ENCODE results near the gene SH3GL3. TPM values are rescaled to one million over a fixed set of nuclear protein-coding genes. Genes with fewer than 3 reads are reported as not detected.

SH3GL3 gene
- total RNA-seq, 1 experiment from 2014 or later, result not detected

GRCh38 chr15:83610132-83610531 is 163.0 kb downstream of the SH3GL3 start:
- TF ChIP-seq, protein P1, sequence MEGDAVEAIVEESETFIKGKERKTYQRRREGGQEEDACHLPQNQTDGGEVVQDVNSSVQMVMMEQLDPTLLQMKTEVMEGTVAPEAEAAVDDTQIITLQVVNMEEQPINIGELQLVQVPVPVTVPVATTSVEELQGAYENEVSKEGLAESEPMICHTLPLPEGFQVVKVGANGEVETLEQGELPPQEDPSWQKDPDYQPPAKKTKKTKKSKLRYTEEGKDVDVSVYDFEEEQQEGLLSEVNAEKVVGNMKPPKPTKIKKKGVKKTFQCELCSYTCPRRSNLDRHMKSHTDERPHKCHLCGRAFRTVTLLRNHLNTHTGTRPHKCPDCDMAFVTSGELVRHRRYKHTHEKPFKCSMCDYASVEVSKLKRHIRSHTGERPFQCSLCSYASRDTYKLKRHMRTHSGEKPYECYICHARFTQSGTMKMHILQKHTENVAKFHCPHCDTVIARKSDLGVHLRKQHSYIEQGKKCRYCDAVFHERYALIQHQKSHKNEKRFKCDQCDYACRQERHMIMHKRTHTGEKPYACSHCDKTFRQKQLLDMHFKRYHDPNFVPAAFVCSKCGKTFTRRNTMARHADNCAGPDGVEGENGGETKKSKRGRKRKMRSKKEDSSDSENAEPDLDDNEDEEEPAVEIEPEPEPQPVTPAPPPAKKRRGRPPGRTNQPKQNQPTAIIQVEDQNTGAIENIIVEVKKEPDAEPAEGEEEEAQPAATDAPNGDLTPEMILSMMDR (IDR thresholded peaks at IDR 0.05; ENCODE audit: insufficient read depth in 1 of 2, low read depth in 1 of 2, low read length in 1 of 2, severe bottlenecking in 1 of 2, unreplicated experiment in 1 of 2), result no peak
- intact Hi-C loops (cut with micrococcal nuclease; ENCODE audit: unreplicated experiment), result no loop called here
- CTCF ChIA-PET, result no interaction called here

DNA sequence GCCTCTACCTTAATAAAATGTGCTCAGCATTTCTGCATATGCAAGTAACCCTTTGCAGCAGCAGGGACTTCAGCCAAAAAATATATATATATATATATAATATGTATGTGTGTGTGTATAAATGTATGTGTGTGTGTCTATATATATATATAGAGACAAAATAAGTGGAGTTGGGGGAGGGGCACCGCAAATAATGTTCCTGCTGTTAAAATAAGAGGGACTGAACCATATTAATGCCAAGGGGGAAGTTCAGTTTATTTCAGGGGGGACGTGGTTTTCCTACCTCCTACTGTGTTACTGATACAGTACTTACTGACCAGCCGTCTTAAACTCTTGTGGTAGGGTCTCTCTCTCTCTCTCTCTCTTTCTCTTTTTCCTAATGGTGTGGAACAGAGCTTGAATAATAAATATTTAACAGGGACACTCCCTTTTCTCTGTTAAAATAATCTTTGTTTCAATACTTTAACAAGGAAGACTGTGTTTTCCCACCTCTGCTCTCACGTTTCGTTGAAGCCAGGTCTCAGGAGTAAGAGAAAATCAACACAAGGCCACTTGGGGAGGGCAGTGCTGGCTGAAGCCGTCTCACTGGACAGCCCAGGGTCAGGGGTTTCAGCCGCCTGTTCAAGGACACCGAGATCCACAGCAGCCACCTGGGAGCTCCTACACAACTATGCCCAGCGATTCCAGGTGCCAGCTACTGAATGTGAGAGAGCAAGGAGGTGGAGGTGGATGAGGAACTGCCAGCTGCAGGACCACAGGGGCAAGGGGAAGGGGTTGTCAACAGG is 164.0 kb downstream of the SH3GL3 start:
- H3K9me3 ChIP-seq, result no peaks in the 10 kb centered on the region
- TF ChIP-seq, protein P1 (IDR thresholded peaks at IDR 0.05; ENCODE audit: insufficient read depth in 1 of 2, low read depth in 1 of 2, low read length in 1 of 2, severe bottlenecking in 1 of 2, unreplicated experiment in 1 of 2), result no peak
- H3K9me3 Mint-ChIP-seq (ENCODE audit: unreplicated experiment), result no peaks in the 10 kb centered on the region
- H3K36me3 Mint-ChIP-seq (ENCODE audit: insufficient read depth, unreplicated experiment), result no peaks in the 10 kb centered on the region
- no peaks in the 10 kb centered on the region for H3K27me3 ChIP-seq (replicated peaks; ENCODE audit: control insufficient read depth, insufficient read depth, low read length)
- no peaks in the 10 kb centered on the region for H3K4me1 Mint-ChIP-seq (ENCODE audit: low read depth, unreplicated experiment)
- no peaks in the 10 kb centered on the region for H3K4me1 ChIP-seq
- H3K27ac Mint-ChIP-seq (ENCODE audit: unreplicated experiment), result no peak overlapping the region
- ChIA-PET CTCF (no interaction called here), POLR2A (no interaction called here)
- no peak overlapping the region for H3K4me3 ChIP-seq (ENCODE audit: low read depth, low read length)
- intact Hi-C loops (cut with micrococcal nuclease; ENCODE audit: unreplicated experiment), result no loop called here
- no peak overlapping the region for H3K4me3 Mint-ChIP-seq (ENCODE audit: unreplicated experiment)
- no TSS peak for BruUV-seq (replicated peaks)
- no peaks in the 10 kb centered on the region for H3K36me3 ChIP-seq (ENCODE audit: control insufficient read depth, insufficient read depth, low read length)
- DNase-seq, result no peak
- peaks cover 5% of the 10 kb centered on the region for H3K27me3 Mint-ChIP-seq (ENCODE audit: insufficient read depth, unreplicated experiment)

More at GRCh38 chr15:83610132-83610531, 163.0 kb downstream of the SH3GL3 start:
- Histone ChIP-seq H3K27me3 (replicated peaks; ENCODE audit: control insufficient read depth, insufficient read depth, low read length) (no peaks in the 10 kb centered on the region), H3K4me1 (no peaks in the 10 kb centered on the region), H3K36me3 (ENCODE audit: control insufficient read depth, insufficient read depth, low read length) (no peaks in the 10 kb centered on the region), H3K4me3 (ENCODE audit: low read depth, low read length) (no peak overlapping the region), H3K9me3 (no peaks in the 10 kb centered on the region)
- H3K27ac Mint-ChIP-seq (ENCODE audit: unreplicated experiment), result no peak overlapping the region
- POLR2A ChIA-PET, result no interaction called here
- no peaks in the 10 kb centered on the region for H3K9me3 Mint-ChIP-seq (ENCODE audit: unreplicated experiment)
- no peaks in the 10 kb centered on the region for H3K4me1 Mint-ChIP-seq (ENCODE audit: low read depth, unreplicated experiment)
- BruUV-seq (replicated peaks), result no TSS peak
- H3K27me3 Mint-ChIP-seq (ENCODE audit: insufficient read depth, unreplicated experiment), result peaks cover 5% of the 10 kb centered on the region
- no peaks in the 10 kb centered on the region for H3K36me3 Mint-ChIP-seq (ENCODE audit: insufficient read depth, unreplicated experiment)
- no peak for DNase-seq
- no peak overlapping the region for H3K4me3 Mint-ChIP-seq (ENCODE audit: unreplicated experiment)

DNA sequence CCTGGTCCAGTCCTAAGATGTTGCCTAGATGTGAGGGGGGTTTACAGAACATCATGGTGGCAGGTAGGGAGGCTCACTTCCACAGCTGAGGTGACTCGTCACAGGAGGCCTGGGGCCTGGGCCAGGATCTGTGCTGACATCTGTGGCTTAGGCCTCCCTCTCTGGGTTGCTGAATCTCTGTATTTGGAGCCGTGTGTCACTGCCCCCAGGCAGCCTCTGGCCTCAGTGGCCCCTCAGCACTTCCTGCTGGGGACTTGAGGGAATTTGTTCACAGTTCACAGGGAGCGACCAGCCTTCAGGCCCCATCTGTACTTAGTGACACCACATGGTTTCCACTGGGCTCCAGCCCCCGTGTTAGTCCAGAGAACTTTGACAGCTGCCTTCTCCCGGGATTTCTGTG is 165.1 kb downstream of the SH3GL3 start:
- Histone ChIP-seq H3K4me3 (ENCODE audit: low read depth, low read length) (no peak overlapping the region), H3K9me3 (no peaks in the 10 kb centered on the region), H3K36me3 (ENCODE audit: control insufficient read depth, insufficient read depth, low read length) (no peaks in the 10 kb centered on the region), H3K4me1 (no peaks in the 10 kb centered on the region), H3K27me3 (replicated peaks; ENCODE audit: control insufficient read depth, insufficient read depth, low read length) (no peaks in the 10 kb centered on the region)
- ChIA-PET CTCF (no interaction called here), POLR2A (no interaction called here)
- no peaks in the 10 kb centered on the region for H3K36me3 Mint-ChIP-seq (ENCODE audit: insufficient read depth, unreplicated experiment)
- H3K4me1 Mint-ChIP-seq (ENCODE audit: low read depth, unreplicated experiment), result no peaks in the 10 kb centered on the region
- no peak for DNase-seq
- no TSS peak for BruUV-seq (replicated peaks)
- H3K4me3 Mint-ChIP-seq (ENCODE audit: unreplicated experiment), result no peak overlapping the region
- no peaks in the 10 kb centered on the region for H3K9me3 Mint-ChIP-seq (ENCODE audit: unreplicated experiment)
- no peak overlapping the region for H3K27ac Mint-ChIP-seq (ENCODE audit: unreplicated experiment)
- H3K27me3 Mint-ChIP-seq (ENCODE audit: insufficient read depth, unreplicated experiment), result no peaks in the 10 kb centered on the region
- TF ChIP-seq, protein P1 (IDR thresholded peaks at IDR 0.05; ENCODE audit: insufficient read depth in 1 of 2, low read depth in 1 of 2, low read length in 1 of 2, severe bottlenecking in 1 of 2, unreplicated experiment in 1 of 2), result no peak
- intact Hi-C loops (cut with micrococcal nuclease; ENCODE audit: unreplicated experiment), result no loop called here

Measured in Caco-2 (cell line).